ENCODE data around the gene POTEJ.
"Not testable (repeated sequence)": the region's sequence is repeated elsewhere in the genome, so short reads cannot be mapped to it uniquely, and the experiment has no call there.

The POTEJ gene

GRCh38 chr2:130590170-130590841 is 20.9 kb upstream of the POTEJ start:
- H3K9ac ChIP-seq (ENCODE audit: low read length); H3K4me1 ChIP-seq (ENCODE audit: control insufficient read depth in 1 of 2, insufficient read depth in 2 of 2, low read length in 2 of 2); H3K4ac ChIP-seq (ENCODE audit: low read depth, low read length); H3K9me3 ChIP-seq (ENCODE audit: insufficient read depth, low read depth, low read length); H3K23ac ChIP-seq (ENCODE audit: low read length); H3K79me1 ChIP-seq (ENCODE audit: low read length); H4K12ac ChIP-seq (ENCODE audit: low read depth, low read length); H2BK120ac ChIP-seq (ENCODE audit: insufficient read depth, low read length, poor library complexity); H3K36me3 ChIP-seq (ENCODE audit: control insufficient read depth in 1 of 2, insufficient read depth in 2 of 2, low read length in 2 of 2); H2BK12ac ChIP-seq (ENCODE audit: low read length); H3K27me3 ChIP-seq (ENCODE audit: insufficient read depth, low read length); H3K14ac ChIP-seq (ENCODE audit: low read length); DNase-seq; H2AFZ ChIP-seq (ENCODE audit: insufficient read depth, low read length, poor library complexity); H2AK5ac ChIP-seq (ENCODE audit: low read length); H3K4me2 ChIP-seq (ENCODE audit: low read length); H3K4me3 ChIP-seq (ENCODE audit: low read depth, low read length); H3K27ac ChIP-seq (ENCODE audit: low read depth, low read length); H3K18ac ChIP-seq (ENCODE audit: low read length); H4K8ac ChIP-seq (ENCODE audit: low read depth, low read length); H2BK5ac ChIP-seq (ENCODE audit: low read depth, low read length, poor library complexity); H4K91ac ChIP-seq (ENCODE audit: low read depth, low read length); H3K79me2 ChIP-seq (ENCODE audit: control insufficient read depth, insufficient read depth, low read length, poor library complexity): not testable (repeated sequence)
- no CpG with 5 or more reads among the region's 8 CpGs for WGBS (ENCODE audit: extremely low coverage, insufficient coverage, insufficient read length)

GRCh38 chr2:130590842-130591359 is 20.3 kb upstream of the POTEJ start:
- not testable (repeated sequence) for H4K91ac ChIP-seq (ENCODE audit: low read depth, low read length)

GRCh38 chr2:130592791-130593414 is 18.3 kb upstream of the POTEJ start:
- not testable (repeated sequence) for H3K23ac ChIP-seq (ENCODE audit: low read length); H3K36me3 ChIP-seq (ENCODE audit: control insufficient read depth in 1 of 2, insufficient read depth in 2 of 2, low read length in 2 of 2); H2BK5ac ChIP-seq (ENCODE audit: low read depth, low read length, poor library complexity); H3K9me3 ChIP-seq (ENCODE audit: insufficient read depth, low read depth, low read length); H4K12ac ChIP-seq (ENCODE audit: low read depth, low read length); DNase-seq; H3K14ac ChIP-seq (ENCODE audit: low read length); H3K4me2 ChIP-seq (ENCODE audit: low read length); H2BK120ac ChIP-seq (ENCODE audit: insufficient read depth, low read length, poor library complexity); H2BK12ac ChIP-seq (ENCODE audit: low read length); H3K27ac ChIP-seq (ENCODE audit: low read depth, low read length); H3K18ac ChIP-seq (ENCODE audit: low read length); H3K79me1 ChIP-seq (ENCODE audit: low read length); H4K8ac ChIP-seq (ENCODE audit: low read depth, low read length); H3K4me3 ChIP-seq (ENCODE audit: low read depth, low read length); H3K9ac ChIP-seq (ENCODE audit: low read length); H3K79me2 ChIP-seq (ENCODE audit: control insufficient read depth, insufficient read depth, low read length, poor library complexity); H4K91ac ChIP-seq (ENCODE audit: low read depth, low read length); H3K27me3 ChIP-seq (ENCODE audit: insufficient read depth, low read length); H3K4ac ChIP-seq (ENCODE audit: low read depth, low read length); H2AK5ac ChIP-seq (ENCODE audit: low read length); H3K4me1 ChIP-seq (ENCODE audit: control insufficient read depth in 1 of 2, insufficient read depth in 2 of 2, low read length in 2 of 2); H2AFZ ChIP-seq (ENCODE audit: insufficient read depth, low read length, poor library complexity)
- no CpG with 5 or more reads among the region's 40 CpGs for WGBS (ENCODE audit: extremely low coverage, insufficient coverage, insufficient read length)

More at GRCh38 chr2:130590842-130591359, 20.3 kb upstream of the POTEJ start:
- H3K18ac ChIP-seq (ENCODE audit: low read length); H3K9me3 ChIP-seq (ENCODE audit: insufficient read depth, low read depth, low read length); H2BK5ac ChIP-seq (ENCODE audit: low read depth, low read length, poor library complexity); H4K12ac ChIP-seq (ENCODE audit: low read depth, low read length); H4K8ac ChIP-seq (ENCODE audit: low read depth, low read length); H3K79me2 ChIP-seq (ENCODE audit: control insufficient read depth, insufficient read depth, low read length, poor library complexity); H3K4me3 ChIP-seq (ENCODE audit: low read depth, low read length); H3K27ac ChIP-seq (ENCODE audit: low read depth, low read length); H3K79me1 ChIP-seq (ENCODE audit: low read length); H3K9ac ChIP-seq (ENCODE audit: low read length); H2AFZ ChIP-seq (ENCODE audit: insufficient read depth, low read length, poor library complexity); H3K14ac ChIP-seq (ENCODE audit: low read length); H3K4me2 ChIP-seq (ENCODE audit: low read length); H3K4me1 ChIP-seq (ENCODE audit: control insufficient read depth in 1 of 2, insufficient read depth in 2 of 2, low read length in 2 of 2); H2AK5ac ChIP-seq (ENCODE audit: low read length); H3K4ac ChIP-seq (ENCODE audit: low read depth, low read length); H3K23ac ChIP-seq (ENCODE audit: low read length); H2BK12ac ChIP-seq (ENCODE audit: low read length); DNase-seq; H2BK120ac ChIP-seq (ENCODE audit: insufficient read depth, low read length, poor library complexity); H3K36me3 ChIP-seq (ENCODE audit: control insufficient read depth in 1 of 2, insufficient read depth in 2 of 2, low read length in 2 of 2); H3K27me3 ChIP-seq (ENCODE audit: insufficient read depth, low read length): not testable (repeated sequence)
- no CpG with 5 or more reads among the region's 7 CpGs for WGBS (ENCODE audit: extremely low coverage, insufficient coverage, insufficient read length)

- not testable (repeated sequence) for H4K91ac ChIP-seq (ENCODE audit: low read depth, low read length); H3K36me3 ChIP-seq (ENCODE audit: control insufficient read depth in 1 of 2, insufficient read depth in 2 of 2, low read length in 2 of 2); H3K79me2 ChIP-seq (ENCODE audit: control insufficient read depth, insufficient read depth, low read length, poor library complexity); H3K9ac ChIP-seq (ENCODE audit: low read length); H2BK12ac ChIP-seq (ENCODE audit: low read length); H3K4ac ChIP-seq (ENCODE audit: low read depth, low read length); H3K4me1 ChIP-seq (ENCODE audit: control insufficient read depth in 1 of 2, insufficient read depth in 2 of 2, low read length in 2 of 2); H2BK120ac ChIP-seq (ENCODE audit: insufficient read depth, low read length, poor library complexity); DNase-seq; H4K8ac ChIP-seq (ENCODE audit: low read depth, low read length); H3K27ac ChIP-seq (ENCODE audit: low read depth, low read length); H2AK5ac ChIP-seq (ENCODE audit: low read length); H3K4me2 ChIP-seq (ENCODE audit: low read length); H3K4me3 ChIP-seq (ENCODE audit: low read depth, low read length); H2AFZ ChIP-seq (ENCODE audit: insufficient read depth, low read length, poor library complexity); H3K14ac ChIP-seq (ENCODE audit: low read length); H3K18ac ChIP-seq (ENCODE audit: low read length); H2BK5ac ChIP-seq (ENCODE audit: low read depth, low read length, poor library complexity); H3K79me1 ChIP-seq (ENCODE audit: low read length); H3K9me3 ChIP-seq (ENCODE audit: insufficient read depth, low read depth, low read length); H3K23ac ChIP-seq (ENCODE audit: low read length); H4K12ac ChIP-seq (ENCODE audit: low read depth, low read length); H3K27me3 ChIP-seq (ENCODE audit: insufficient read depth, low read length)
- WGBS (ENCODE audit: extremely low coverage, insufficient coverage, insufficient read length): no CpG with 5 or more reads among the region's 4 CpGs
Observed at GRCh38 chr2:130594011-130594410, 17.2 kb upstream of the POTEJ start.

Data from trophoblast cell (in vitro differentiated cells and primary cell).